NCI-H2227 (cell line): ENCODE results near the gene ISCA1.

ENCODE experiments used
- DNase-seq: peaks from one replicate; lab custom pipeline; 2025; ENCODE audit not compliant: unreplicated experiment; lab: John Stamatoyannopoulos, UW

Gene ISCA1

GRCh38 chr9:86286278-86286677, 3.9 kb upstream of the ISCA1 start:
- no peak for DNase-seq

- no peak for DNase-seq
These were observed 2.9 kb upstream of the ISCA1 start for GRCh38 chr9:86285261-86285660.

GRCh38 chr9:86282979-86283535, 719 bp upstream of the ISCA1 start:
- no peak for DNase-seq

- DNase-seq, result no peak
These were observed 703 bp downstream of the ISCA1 start for GRCh38 chr9:86281593-86282076.

GRCh38 chr9:86280580-86280979, 1.8 kb downstream of the ISCA1 start:
- DNase-seq, result no peak

GRCh38 chr9:86279839-86280238, 2.5 kb downstream of the ISCA1 start:
- no peak for DNase-seq

- no peak for DNase-seq
These were observed 5.3 kb downstream of the ISCA1 start for GRCh38 chr9:86277072-86277471.

GRCh38 chr9:86275962-86276361, 6.4 kb downstream of the ISCA1 start:
- no peak for DNase-seq

GRCh38 chr9:86274821-86275643, 7.3 kb downstream of the ISCA1 start:
- DNase-seq, result no peak

- DNase-seq, result no peak
These were observed 10.1 kb downstream of the ISCA1 start for GRCh38 chr9:86272221-86272620.

- DNase-seq, result no peak
These were observed 18.5 kb downstream of the ISCA1 start for GRCh38 chr9:86263876-86264275.

GRCh38 chr9:86262492-86262891, 19.8 kb downstream of the ISCA1 start:
- no peak for DNase-seq

GRCh38 chr9:86259557-86259956, 22.8 kb downstream of the ISCA1 start, which contains the start of gene C9orf153:
C9orf153 (minus strand) TSS chr9:86259657; CDS start chr9:86229603, 30,054 bp downstream.
- DNase-seq, result no peak

GRCh38 chr9:86257391-86257790, 24.9 kb downstream of the ISCA1 start:
- DNase-seq, result no peak

GRCh38 chr9:86256653-86257052, 25.7 kb downstream of the ISCA1 start:
- no peak for DNase-seq

- DNase-seq, result no peak
These were observed 28.8 kb downstream of the ISCA1 start for GRCh38 chr9:86253577-86253976.

GRCh38 chr9:86252870-86253269, 29.5 kb downstream of the ISCA1 start:
- no peak for DNase-seq

- DNase-seq, result no peak
These were observed 32.2 kb downstream of the ISCA1 start for GRCh38 chr9:86250123-86250522.

GRCh38 chr9:86248746-86249145, 33.6 kb downstream of the ISCA1 start:
- DNase-seq, result no peak

GRCh38 chr9:86246752-86247161, 35.6 kb downstream of the ISCA1 start:
- no peak for DNase-seq

- no peak for DNase-seq
These were observed 40.3 kb downstream of the ISCA1 start for GRCh38 chr9:86242071-86242470.

GRCh38 chr9:86241216-86241615, 41.1 kb downstream of the ISCA1 start:
- no peak for DNase-seq
